ENCODE measurements around the gene DAP3. TPM values are rescaled to one million over a fixed set of nuclear protein-coding genes. Genes with fewer than 3 reads are reported as not detected.

The DAP3 gene
- polyA plus RNA-seq, 1 of the 3 experiments (the other 2 are of a cell fraction) = 115 TPM

DNA sequence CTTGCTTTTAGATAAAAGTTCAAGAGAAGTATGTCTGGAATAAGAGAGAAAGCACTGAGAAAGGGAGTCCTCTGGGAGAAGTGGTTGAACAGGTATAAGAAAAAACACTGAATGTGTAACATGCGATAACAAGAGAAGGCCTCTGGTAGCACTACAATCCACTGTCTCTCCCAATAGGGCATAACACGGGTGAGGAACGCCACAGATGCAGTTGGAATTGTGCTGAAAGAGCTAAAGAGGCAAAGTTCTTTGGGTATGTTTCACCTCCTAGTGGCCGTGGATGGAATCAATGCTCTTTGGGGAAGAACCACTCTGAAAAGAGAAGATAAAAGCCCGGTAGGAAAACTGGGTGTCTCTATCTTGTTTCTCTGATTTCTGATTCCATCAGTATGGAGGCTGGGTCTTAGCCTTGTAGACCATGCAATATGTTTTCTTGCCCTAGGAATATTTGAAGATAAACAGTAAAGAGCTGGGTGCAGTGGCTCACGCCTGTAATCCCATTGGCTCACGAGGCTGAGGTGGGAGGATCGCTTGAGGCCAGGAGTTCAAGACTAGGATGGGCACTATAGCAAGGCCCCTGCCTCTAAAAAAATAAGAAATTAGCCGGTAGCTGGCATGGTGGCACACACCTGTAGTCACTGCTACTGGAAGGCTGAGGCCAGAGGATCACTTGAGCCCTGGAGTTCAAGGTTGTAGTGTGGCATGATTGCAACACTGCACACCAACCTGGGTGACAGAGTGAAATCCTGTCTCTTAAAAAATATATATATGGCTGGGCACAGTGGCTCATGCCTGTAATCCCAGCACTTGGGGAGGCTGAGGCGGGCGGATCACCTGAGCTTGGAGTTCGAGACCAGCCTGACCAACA is 40.4 kb downstream of the DAP3 start:
- no peak overlapping the region for H2AFZ ChIP-seq (ENCODE audit: low read depth)
- no peaks in the 10 kb centered on the region for H3K9me2 ChIP-seq
- TF ChIP-seq, protein P1, sequence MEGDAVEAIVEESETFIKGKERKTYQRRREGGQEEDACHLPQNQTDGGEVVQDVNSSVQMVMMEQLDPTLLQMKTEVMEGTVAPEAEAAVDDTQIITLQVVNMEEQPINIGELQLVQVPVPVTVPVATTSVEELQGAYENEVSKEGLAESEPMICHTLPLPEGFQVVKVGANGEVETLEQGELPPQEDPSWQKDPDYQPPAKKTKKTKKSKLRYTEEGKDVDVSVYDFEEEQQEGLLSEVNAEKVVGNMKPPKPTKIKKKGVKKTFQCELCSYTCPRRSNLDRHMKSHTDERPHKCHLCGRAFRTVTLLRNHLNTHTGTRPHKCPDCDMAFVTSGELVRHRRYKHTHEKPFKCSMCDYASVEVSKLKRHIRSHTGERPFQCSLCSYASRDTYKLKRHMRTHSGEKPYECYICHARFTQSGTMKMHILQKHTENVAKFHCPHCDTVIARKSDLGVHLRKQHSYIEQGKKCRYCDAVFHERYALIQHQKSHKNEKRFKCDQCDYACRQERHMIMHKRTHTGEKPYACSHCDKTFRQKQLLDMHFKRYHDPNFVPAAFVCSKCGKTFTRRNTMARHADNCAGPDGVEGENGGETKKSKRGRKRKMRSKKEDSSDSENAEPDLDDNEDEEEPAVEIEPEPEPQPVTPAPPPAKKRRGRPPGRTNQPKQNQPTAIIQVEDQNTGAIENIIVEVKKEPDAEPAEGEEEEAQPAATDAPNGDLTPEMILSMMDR (IDR thresholded peaks at IDR 0.05) = peak; percentile 73
- TF ChIP-seq MEF2A (IDR thresholded peaks at IDR 0.05; ENCODE audit: borderline replicate concordance, low read depth) (no peak), SMC3 (IDR thresholded peaks at IDR 0.05; ENCODE audit: low read depth, low read length) (peak; percentile 51; the same call in 1 of the 2 replicates), RAD21 (IDR thresholded peaks at IDR 0.05; ENCODE audit: low read length) (peak; percentile 79), SIN3A (IDR thresholded peaks at IDR 0.05; ENCODE audit: borderline replicate concordance, low read depth, low read length) (0 out of 2 replicates have a peak, but pooled peaks have one; percentile 26), FOXM1 (IDR thresholded peaks at IDR 0.05; ENCODE audit: low read depth) (no peak)
- H4K20me1 ChIP-seq (ENCODE audit: insufficient read depth) = no peaks in the 10 kb centered on the region
- no peak overlapping the region for H3K9ac ChIP-seq
- H3K27ac ChIP-seq (ENCODE audit: low read depth in 2 of 2, low read length in 1 of 2) = peak overlapping the region; percentile 31 to 38; a peak in 3 of 4 replicates
- H3K9me3 ChIP-seq = no peaks in the 10 kb centered on the region
- H3K79me2 ChIP-seq (ENCODE audit: insufficient read depth) = no peaks in the 10 kb centered on the region; the same call in 1 of the 2 replicates
- ChIA-PET CTCF (interaction anchor here (0.6 to 2.5 kb wide), 22 partner anchors 8 to 479 kb away, joined by 3 to 18 read pairs (median 4); no protein-coding TSS in a partner anchor), POLR2A (no interaction called here)
- no peak overlapping the region for H3K4me3 ChIP-seq (ENCODE audit: low read depth in 2 of 2, low read length in 1 of 2)
- no peak overlapping the region for H3K4me2 ChIP-seq
- H3K36me3 ChIP-seq (replicated peaks in 1 of 2; ENCODE audit: control insufficient read depth in 1 of 2, insufficient read depth in 2 of 2, low read length in 1 of 2) = peaks cover 33 to 47% of the 10 kb centered on the region in 2 experiments
- peak; percentile 55 for DNase-seq
- no peaks in the 10 kb centered on the region for H3K27me3 ChIP-seq (ENCODE audit: insufficient read depth)
- H3K4me1 ChIP-seq (ENCODE audit: control insufficient read depth in 1 of 2, insufficient read depth in 2 of 2, low read depth in 1 of 2, low read length in 1 of 2) = no peaks in the 10 kb centered on the region
- 72% methylated on average over 11 of the region's 12 CpGs for WGBS (ENCODE audit: low lambda C conversion rate)
- peaks cover 14% of the 10 kb centered on the region for H3F3A ChIP-seq (replicated peaks; ENCODE audit: insufficient read depth)

DNA sequence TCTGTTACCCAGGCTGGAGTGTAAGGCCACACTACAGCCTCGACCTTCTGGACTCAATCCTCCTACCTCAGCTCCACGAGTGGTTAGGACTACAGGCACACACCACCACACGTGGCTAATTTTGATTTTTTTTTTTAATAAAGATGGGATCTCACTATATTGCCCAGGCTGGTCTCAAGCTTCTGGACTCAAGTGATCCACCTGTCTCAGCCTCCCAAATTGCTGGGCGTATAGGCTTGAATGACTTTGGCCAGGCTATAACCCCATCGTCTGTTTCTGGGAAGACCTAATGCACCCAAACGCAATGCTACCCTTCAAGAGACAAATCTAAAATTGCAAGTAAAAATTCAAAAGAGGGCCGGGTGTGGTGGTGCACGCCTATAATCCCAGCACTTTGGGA is 52.1 kb downstream of the DAP3 start:
- Histone ChIP-seq H3K9me3 (no peaks in the 10 kb centered on the region), H3K27me3 (ENCODE audit: insufficient read depth) (no peaks in the 10 kb centered on the region), H3K4me2 (no peak overlapping the region), H3K4me1 (ENCODE audit: control insufficient read depth in 1 of 2, insufficient read depth in 2 of 2, low read depth in 1 of 2, low read length in 1 of 2) (no peaks in the 10 kb centered on the region), H3K27ac (ENCODE audit: low read depth in 2 of 2, low read length in 1 of 2) (no peak overlapping the region), H2AFZ (ENCODE audit: low read depth) (no peak overlapping the region), H3K9me2 (no peaks in the 10 kb centered on the region), H3K9ac (no peak overlapping the region), H3K36me3 (replicated peaks in 1 of 2; ENCODE audit: control insufficient read depth in 1 of 2, insufficient read depth in 2 of 2, low read length in 1 of 2) (peaks cover 17 to 26% of the 10 kb centered on the region in 2 experiments), H3K4me3 (ENCODE audit: low read depth in 2 of 2, low read length in 1 of 2) (no peak overlapping the region), H4K20me1 (ENCODE audit: insufficient read depth) (no peaks in the 10 kb centered on the region), H3F3A (replicated peaks; ENCODE audit: insufficient read depth) (peaks cover 29% of the 10 kb centered on the region), H3K79me2 (ENCODE audit: insufficient read depth) (no peaks in the 10 kb centered on the region)
- ChIA-PET CTCF (interaction anchor here (1.4 kb wide), 1 partner anchor 12 kb away, joined by 8 read pairs; no protein-coding TSS in a partner anchor), POLR2A (no interaction called here)
- 90% methylated on average over 8 of the region's 8 CpGs for WGBS (ENCODE audit: low lambda C conversion rate)
- no peak for DNase-seq
- TF ChIP-seq TEAD4 (IDR thresholded peaks at IDR 0.05; ENCODE audit: borderline replicate concordance, insufficient read depth) = no peak
- no peak for TF ChIP-seq RAD21 (IDR thresholded peaks at IDR 0.05; ENCODE audit: low read length)
- no peak for TF ChIP-seq SIN3A (IDR thresholded peaks at IDR 0.05; ENCODE audit: borderline replicate concordance, low read depth, low read length)
- TF ChIP-seq JUND (IDR thresholded peaks at IDR 0.05) = no peak
- TF ChIP-seq, protein P1 (IDR thresholded peaks at IDR 0.05) = no peak
- no peak for TF ChIP-seq NRF1 (IDR thresholded peaks at IDR 0.05; ENCODE audit: low read depth, low read length)
- TF ChIP-seq GATA2 (CRISPR knock-in tag; IDR thresholded peaks at IDR 0.05) = no peak
- TF ChIP-seq MEF2A (IDR thresholded peaks at IDR 0.05; ENCODE audit: borderline replicate concordance, low read depth) = no peak
- no peak for TF ChIP-seq FOXJ3 (CRISPR knock-in tag; IDR thresholded peaks at IDR 0.05)
- TF ChIP-seq ELF1 (IDR thresholded peaks at IDR 0.05) = no peak
- no peak for TF ChIP-seq TAF1 (IDR thresholded peaks at IDR 0.05; ENCODE audit: borderline replicate concordance, low read depth, low read length)
- no peak for TF ChIP-seq GABPA (IDR thresholded peaks at IDR 0.05; ENCODE audit: low read depth)
- no peak for TF ChIP-seq YY1 (IDR thresholded peaks at IDR 0.05; ENCODE audit: low read depth)
- TF ChIP-seq, protein P2, sequence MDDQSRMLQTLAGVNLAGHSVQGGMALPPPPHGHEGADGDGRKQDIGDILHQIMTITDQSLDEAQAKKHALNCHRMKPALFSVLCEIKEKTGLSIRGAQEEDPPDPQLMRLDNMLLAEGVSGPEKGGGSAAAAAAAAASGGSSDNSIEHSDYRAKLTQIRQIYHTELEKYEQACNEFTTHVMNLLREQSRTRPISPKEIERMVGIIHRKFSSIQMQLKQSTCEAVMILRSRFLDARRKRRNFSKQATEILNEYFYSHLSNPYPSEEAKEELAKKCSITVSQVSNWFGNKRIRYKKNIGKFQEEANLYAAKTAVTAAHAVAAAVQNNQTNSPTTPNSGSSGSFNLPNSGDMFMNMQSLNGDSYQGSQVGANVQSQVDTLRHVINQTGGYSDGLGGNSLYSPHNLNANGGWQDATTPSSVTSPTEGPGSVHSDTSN (IDR thresholded peaks at IDR 0.05) = no peak
- TF ChIP-seq, protein P3, sequence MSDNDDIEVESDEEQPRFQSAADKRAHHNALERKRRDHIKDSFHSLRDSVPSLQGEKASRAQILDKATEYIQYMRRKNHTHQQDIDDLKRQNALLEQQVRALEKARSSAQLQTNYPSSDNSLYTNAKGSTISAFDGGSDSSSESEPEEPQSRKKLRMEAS (IDR thresholded peaks at IDR 0.05; ENCODE audit: low read depth) = no peak
